SIG-M5 (cell line): Measurements from ENCODE around the gene EID1.
A peak's percentile ranks its signal among the peaks of the same experiment; 100 is the strongest.
"Not testable (repeated sequence)": the region's sequence is repeated elsewhere in the genome, so short reads cannot be mapped to it uniquely, and the experiment has no call there.

Experiments
- DNase-seq: peaks from one replicate; lab custom pipeline; 2025; lab: John Stamatoyannopoulos, UW

The EID1 gene, protein sequence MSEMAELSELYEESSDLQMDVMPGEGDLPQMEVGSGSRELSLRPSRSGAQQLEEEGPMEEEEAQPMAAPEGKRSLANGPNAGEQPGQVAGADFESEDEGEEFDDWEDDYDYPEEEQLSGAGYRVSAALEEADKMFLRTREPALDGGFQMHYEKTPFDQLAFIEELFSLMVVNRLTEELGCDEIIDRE

DNA sequence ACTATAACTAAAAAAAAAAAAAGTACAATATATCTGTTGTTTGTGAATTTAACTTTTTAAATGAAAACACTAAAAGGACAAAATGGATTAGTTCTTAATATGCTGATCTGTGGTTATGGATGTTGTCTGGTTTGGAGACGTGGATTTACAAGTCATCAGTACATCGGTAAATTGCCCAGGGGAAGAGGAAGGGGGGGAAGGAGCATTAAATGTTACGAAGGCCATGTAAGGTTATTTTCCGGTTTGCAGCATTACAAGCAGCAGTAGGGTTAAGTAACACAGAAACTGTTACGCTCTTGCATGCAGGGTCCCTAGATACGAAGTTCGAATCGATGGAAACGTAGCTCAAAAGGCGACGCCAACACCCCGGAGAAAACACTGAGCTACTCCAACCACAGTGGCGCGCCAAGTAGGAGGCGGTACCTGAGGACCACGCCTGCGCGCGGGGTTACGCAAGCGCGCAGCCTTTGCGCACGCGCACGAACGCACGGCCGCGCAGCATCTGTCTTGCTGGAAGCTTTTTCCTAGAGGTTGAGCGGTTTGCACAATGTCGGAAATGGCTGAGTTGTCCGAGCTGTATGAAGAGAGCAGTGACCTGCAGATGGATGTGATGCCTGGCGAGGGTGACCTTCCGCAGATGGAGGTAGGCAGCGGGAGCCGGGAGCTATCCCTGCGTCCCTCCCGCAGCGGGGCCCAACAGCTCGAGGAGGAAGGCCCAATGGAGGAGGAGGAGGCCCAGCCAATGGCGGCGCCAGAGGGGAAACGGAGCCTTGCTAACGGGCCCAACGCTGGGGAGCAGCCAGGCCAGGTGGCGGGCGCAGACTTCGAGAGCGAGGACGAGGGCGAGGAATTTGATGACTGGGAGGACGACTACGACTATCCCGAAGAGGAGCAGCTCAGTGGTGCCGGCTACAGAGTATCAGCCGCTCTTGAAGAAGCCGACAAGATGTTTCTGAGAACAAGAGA lies at the start of gene EID1:
TSS of gene EID1 (plus strand) at position 505 of the 966 bp plus-strand sequence. CDS start at position 548, 43 bp downstream.
- DNase-seq = peak; percentile 80

DNA sequence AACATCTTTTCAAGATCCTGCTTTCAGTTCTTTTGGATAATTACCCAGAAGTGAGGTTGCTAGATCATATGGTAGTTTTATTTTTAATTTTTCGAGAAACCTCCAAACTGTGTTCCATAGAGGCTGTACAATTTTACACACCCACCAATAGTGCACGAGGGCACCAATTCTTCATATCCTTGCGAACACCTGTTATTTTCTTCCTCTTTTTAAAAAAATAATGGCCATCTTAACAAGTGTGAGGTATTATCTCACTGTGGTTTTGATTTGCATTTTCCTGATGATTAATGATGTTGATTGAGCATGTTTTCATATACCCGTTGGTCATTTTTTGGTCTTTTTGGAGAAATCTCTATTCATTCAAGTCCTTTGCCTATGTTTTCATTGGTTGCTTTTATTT lies 49.5 kb upstream of the EID1 start:
- no peak for DNase-seq

DNA sequence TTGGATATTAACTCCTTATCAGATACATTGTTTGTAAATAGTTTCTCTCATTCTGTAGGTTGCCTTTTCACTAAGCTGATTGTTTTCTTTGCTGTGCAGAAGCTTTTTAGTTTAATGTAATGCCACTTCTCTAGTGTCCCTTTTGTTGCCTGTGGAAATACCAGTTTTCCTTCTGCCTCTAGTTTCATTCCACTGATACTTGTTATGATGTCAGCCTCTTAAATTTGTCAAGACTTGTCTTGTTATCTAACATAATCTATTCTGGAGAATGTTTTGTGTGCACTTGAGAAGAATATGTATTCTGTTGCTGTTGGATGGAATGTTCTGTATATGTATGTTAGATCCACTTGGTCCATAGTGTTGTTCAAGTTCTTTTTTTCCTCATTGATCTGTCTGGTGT lies 49.0 kb upstream of the EID1 start:
- no peak for DNase-seq

DNA sequence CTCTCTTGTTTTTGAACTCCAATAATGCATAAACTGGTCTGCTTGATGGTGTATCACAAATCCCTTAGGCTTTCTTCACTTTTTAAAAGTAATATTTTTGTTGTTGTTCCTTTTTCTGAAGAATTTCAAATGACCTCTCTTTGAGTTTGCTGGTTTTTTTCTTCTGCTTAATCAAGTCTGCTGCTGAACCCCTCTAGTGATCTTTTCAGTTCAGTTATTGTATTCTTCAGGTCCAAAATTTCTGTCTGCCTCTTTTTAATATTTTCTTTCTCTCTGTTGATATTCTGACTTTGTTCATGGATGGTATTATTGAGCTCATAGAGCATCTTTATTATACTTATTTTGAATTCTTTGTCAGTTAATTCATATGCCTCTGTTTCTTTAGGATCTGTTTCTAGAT lies 45.3 kb upstream of the EID1 start:
- no peak for DNase-seq

DNA sequence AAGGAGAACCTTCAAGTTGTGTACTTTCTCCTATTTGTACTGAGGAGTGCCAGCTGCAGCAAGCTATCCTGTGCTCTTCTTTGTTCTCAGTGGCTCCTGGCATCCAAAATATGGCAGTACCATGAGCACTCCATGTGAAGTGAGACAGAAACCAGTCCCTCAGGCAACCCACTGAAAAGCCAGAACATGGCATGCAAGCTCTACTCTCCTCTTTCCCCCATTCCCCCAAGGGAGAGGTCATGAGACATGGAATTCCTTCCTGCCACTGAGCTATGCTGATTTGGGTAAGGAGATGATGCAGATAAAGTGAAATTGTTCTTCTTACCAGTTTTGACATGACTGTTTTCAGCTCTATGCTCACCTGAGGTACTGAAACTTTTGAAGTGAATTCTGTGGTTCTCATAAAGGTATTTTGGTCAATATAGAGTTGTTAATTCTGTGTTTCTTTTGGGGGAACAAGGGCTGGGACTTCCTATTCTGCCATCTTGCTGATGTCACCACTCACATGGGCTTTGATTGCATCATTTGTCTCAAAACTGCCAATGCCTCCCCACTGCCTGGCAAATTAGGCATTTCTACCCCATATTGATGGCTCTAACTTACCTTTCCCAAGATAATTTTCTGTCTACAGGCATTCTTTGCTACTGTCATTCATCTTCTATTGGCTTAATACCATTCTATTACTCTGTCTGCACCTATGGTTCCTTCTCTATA lies 44.3 kb upstream of the EID1 start:
- no peak for DNase-seq

DNA sequence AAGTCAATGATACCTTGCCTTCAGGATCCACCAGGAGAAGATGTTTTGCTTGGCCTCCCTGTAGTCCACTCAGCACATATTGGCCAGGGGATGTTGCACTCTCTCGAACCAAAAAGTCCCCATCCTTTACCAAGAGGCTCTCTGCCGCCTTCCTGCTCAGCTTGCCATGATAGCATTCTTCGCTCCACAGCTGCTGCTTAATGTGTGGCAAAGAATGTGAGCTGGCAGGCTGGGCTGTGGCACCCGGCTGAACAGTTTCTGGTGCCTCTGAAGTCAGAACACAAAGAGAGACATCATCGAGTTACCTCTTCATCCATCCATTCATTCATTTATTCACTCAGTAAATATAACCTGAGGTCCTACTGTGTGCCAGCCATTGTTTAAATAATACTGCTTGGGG lies 43.2 kb upstream of the EID1 start:
- DNase-seq = no peak

DNA sequence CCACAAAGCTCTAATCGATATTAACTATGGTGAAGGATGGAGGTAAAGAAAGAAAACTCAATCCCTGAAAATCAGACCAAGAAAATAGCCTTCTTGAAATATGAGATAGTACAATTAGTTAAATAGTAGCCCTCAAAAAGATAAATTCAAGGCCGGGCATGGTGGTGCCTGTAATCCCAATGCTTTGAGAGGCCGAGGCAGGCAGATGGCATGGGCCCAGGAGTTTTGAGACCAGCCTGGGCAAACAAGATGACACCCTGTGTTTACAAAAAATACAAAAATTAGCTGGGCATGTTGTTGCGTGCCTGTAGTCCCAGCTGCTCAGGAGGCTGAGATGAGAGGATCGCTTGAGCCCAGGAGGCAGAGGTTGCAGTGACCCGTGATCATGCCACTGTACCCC lies 35.4 kb upstream of the EID1 start:
- DNase-seq = no peak

DNA sequence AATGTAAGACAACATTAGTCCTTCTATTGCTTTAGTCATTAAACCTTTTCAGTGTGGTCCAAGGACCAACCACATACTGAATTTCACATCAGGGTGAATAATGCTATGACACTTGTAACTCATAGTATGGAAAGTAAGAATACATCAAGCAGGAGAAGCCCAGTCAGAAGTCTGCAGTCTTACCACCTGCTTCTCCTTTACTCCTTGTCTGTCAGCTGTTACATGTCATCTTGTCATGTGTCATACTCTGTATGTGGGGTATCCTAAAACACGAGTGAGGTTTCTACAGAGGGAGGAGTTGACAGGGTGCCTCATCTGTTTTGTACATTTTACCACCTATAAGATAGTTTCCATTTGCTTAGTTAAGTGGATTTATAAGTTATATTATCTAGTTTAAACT lies 32.8 kb upstream of the EID1 start:
- no peak for DNase-seq

DNA sequence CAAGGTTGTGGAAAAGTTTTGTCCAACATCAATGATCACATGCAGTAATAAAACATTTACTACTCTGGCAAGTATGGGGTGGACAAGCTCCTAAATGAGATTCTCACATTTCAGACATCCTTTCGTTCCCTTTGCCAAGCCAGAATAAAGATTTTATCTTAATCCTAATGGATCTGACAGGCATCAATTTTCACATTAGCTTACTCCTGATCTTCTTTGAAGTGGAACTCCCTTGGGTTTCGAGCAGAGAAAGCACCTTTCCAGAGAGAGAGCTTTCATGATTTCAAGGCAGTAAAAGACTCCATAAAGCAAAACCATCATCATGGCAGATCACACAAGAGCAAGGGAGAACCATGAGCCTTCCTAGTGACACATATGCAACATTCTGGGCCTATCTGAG lies 27.3 kb upstream of the EID1 start:
- no peak for DNase-seq

DNA sequence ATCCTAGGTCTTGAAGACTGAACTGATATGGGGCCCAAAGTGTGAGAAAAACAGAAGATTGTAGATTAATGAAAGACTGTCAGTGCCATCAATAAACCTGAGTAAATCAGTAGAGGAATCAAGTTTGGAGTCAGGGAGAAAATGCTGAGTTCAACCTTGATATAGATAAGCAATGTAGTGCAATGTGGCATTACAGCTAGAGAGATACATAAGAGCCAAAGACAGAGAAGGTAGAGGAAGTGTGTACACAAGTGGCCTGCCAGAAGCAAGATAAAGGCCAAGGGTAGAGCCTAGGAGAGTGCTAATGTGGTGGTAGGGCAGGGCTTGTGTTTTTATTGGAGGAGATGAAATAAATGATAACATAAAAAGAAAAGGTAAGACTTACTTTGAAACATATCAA lies 26.0 kb upstream of the EID1 start:
- DNase-seq = no peak

DNA sequence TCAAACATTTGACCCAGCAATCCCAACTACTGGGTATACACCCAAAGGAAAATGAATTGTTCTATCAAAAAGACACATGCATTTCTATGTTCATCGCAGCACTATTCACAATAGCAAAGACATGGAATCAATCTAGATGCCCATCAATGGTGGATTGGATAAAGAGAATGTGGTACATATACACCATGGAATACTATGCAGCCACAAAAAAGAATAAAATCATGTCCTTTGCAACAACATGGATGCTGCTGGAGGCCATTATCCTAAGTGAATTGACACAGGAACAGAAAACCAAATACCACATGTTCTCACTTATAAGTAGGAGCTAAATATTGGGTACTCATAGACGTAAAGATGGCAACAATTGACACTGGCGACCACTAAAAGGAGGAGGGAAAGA lies 23.5 kb upstream of the EID1 start:
- DNase-seq = not testable (repeated sequence)

DNA sequence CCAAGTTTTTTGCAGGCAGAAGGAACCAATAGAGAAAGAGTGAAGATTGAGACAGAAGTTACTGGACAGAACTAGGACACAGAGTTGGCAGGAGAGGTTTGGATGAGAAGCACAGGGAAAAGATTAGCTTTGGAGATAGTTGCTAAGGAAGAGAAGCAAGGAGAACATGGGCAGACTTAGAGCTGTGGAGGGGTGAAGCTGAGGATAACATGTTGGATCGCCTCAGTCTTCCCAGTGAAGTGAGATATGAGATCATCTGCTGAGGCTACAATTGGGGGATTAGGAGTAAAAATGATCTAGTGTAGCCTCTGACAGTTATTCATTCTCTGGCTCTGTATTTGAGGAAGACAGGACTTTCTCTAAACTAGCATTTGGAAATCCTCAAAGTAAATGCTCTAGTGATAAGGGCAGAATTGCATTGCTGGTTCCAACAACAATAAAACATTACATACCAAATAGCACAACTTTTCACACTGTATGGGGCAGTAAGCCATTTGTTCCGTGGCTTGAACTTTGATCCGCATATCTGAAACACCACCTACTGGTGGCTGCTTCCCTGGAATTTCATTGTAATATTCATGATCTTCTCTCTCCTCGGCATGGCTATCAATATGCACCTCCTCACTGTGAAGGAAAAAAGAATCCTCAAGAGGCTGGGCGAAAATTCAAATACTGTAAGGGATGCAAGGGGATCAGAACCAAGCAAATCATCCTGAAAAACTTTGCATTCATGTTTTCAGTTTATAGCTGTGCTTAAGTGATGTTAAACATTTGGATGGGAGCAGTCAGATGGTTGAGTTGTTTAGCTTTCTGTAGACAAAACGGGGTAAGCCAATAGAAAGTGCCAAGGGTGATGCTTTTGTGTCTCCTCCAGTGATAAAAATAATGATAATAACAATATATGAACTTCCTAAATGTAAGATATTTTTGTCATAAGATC lies 22.2 kb upstream of the EID1 start:
- no peak for DNase-seq

DNA sequence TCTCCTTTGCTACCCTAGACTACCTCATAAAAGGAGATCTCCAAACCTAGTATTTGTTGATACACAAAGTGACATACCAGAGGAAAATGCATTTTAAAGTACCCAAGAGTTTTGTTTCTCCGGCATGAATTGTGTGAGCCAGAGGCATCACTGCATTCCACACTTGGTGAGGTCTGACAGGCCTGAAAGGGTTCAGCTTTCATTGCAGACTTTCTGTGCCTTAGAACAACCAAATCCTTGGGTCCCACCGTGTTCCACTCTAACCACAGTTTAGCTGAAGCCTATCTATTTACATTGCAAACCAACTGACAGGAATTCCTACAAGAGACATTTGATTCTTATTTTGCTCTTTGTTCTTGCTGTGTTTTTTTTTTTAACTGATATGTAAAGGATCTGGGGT lies 21.0 kb upstream of the EID1 start:
- DNase-seq = no peak

DNA sequence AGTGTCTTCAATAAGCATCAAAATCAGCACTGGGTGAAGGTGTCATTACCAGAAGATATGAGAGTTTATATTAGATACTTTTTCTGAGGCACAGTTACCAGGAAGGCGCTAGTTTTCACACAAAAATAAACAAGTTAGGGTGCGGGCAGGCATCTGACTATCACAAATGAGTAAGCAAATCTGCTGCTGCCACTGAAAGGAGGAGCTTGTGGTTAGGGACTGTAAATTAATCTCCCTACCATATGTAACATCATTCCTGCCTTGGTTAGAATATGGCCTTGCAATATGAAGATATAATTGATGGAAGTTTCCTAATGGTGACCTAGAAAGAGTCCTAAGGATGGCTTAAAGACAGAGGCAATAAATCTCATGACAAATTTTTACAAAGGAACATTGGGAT lies 19.5 kb upstream of the EID1 start:
- DNase-seq = no peak

DNA sequence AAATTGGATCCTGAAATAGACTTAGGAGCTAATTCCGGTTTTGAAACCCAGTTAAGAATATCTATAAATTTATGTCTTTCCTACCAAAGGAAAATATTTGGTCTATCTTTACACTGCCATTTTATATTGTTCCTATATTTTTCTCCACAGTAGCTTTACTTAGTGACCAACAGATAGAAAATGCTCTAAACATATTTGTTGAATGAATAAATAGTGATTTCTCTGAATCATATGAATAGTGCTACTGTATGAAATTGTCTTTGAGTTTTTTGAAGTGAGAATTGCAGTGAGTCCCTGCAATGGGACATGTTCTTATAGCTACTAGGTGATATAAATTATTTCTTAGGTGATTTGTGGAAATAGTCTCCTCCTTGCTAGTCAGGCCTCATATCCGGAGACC lies 18.5 kb upstream of the EID1 start:
- DNase-seq = no peak

DNA sequence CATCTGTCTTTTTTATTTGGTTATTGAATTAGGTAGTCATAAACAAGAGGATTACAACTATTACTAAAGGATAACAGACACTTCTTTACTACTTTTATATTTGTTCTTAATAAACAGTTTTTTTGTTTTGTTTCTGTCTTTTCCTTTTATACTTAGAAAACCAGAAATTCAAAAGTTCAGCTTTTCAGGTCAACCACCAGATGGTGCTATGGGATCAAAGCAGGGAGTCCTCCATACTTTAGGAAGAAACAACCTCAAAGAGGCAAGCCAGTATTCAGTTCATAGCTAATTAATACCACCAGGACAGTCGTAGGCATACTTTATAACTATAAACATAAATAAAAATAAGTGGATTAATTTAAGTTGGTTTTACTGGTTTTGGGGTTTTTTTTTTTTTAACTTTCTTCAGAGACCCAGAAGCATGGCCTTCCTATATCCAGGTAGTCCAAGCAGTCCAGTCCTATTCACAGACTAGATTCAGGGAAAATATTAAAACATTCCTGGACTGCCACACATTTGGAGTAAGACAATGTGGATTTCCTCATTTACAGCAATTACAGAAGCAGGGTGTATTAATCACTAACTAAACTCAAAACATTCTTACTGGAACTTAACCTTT lies 16.0 kb upstream of the EID1 start:
- DNase-seq = no peak

DNA sequence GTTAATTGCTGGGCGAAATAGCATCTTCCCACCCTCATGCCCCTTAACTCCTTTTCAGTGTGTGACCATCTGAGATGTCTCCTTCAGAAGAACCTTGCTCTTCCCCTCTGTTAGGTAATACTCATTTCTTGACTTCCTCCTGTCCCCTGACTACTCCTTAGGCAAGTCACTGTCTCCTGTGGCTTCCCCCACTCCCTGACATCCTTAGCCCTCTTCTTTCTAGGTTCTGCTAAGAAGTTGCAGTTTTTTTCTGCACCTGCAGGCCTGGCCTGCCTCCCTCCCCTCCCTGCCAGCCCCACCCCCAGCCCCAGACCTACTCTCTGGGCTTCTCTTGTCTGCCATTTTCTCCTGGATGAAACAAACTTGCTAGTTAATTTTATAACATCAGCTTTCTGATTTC lies 15.2 kb upstream of the EID1 start:
- DNase-seq = peak; percentile 26

DNA sequence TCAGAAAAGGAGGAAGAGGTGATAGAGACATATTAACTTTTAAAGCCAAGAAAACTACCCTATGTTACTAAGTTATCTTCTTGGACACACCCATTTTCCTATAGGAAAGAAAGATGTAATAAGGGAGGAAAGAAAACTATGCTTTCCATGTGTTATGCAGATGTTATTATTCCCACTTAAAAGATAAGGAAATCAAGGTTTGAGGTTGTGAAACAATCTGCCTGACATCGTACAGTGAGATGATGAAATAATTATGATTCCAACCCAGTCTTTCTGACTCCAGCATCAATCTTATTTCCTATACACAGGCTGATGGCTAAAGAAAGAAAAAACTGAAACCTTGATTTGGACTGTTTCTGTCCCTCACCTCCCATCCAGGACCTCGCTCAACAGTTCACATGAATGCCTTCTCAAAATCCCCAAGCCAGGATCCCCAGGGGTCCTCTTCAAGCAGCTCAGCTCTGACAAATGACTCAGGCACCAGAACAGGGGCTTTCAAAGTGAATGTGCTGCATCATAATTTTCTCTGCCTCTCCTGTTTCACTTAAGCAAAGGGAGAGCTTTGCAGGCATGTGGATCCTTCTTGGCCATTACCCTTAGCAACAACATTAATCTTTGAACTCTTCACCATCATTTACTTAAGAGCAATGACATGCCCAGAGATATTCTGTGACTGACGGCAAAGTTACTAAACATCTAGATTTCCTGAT lies 12.4 kb upstream of the EID1 start:
- DNase-seq = no peak

DNA sequence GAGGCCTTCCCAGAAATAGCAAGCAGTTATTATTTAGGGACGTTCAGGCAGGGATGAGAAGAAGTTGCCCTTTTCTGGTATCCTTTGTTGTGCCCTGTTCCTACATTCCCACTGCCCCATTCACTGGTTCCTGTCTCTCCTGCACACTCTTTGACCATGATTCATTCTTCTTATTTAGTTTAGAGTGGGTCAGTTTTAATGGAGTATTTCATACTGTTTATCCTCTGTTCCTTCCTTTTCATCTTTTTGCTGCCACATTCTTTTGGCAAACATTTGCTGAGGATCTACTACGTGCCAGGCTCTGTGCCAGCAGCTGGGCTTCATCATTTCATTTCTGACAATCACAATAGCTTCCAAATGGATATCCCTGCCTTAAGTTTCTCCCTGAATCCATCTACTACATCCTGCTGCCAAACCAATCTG lies 11.8 kb upstream of the EID1 start:
- DNase-seq = no peak

DNA sequence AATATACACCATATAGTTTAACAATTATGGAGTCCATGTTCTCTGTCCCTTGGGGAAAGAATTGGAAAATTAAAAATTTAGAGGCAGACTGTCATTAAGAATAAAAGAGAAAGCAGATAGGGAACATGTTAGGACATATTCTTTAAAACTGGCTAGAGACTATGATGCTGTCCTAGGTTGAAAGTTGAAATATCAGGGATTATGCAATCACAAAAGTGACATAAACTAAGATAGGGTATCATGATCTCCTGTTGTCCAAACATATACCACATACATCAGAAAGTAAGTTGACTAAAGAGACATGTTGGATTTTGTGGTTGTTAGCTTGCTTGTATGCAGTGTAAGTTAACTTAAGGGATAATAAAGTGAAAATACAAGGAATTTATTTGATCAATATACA lies 9.9 kb upstream of the EID1 start:
- no peak for DNase-seq

DNA sequence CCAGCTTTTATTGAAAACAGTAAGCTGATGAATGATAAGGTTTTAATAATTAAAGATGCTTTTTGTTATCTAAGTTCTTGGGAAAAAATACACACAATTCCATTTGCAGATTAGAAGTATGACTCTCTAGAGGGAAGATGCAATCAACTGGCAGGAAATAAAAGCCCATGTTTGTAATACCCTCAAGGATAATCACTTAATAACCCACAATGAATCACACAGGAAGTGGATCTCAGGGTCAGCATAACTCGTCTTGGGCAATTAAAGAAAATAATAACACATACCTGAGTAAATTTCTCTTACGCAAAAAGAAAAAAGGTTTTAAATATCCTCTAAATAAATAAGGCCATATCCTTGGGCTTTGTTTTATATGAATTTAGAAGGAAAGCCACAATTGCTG lies 9.4 kb upstream of the EID1 start:
- no peak for DNase-seq
